LNCaP clone FGC (cell line): ENCODE data around the gene TMOD3.
"Not testable (repeated sequence)": the region's sequence is repeated elsewhere in the genome, so short reads cannot be mapped to it uniquely, and the experiment has no call there.

Experiments
- DNase-seq: peaks from one replicate; pipeline ENCODE4 v3.0.0-alpha.2; 2011; ENCODE audit warnings: low read depth
- H3K4me3 ChIP-seq: 2 replicates; pipeline ENCODE4 v1.5.1; 2011; ENCODE audit warnings: mild to moderate bottlenecking, low read depth, low read length, control low read depth
- TF ChIP-seq, protein P1 (sequence below): IDR thresholded peaks from 2 replicates; pipeline ENCODE4 v1.5.1; 2012; ENCODE audit warnings: mild to moderate bottlenecking; ENCODE audit not compliant: control insufficient read depth, insufficient read depth; ENCODE audit errors: extremely low read depth

The TMOD3 gene

DNA sequence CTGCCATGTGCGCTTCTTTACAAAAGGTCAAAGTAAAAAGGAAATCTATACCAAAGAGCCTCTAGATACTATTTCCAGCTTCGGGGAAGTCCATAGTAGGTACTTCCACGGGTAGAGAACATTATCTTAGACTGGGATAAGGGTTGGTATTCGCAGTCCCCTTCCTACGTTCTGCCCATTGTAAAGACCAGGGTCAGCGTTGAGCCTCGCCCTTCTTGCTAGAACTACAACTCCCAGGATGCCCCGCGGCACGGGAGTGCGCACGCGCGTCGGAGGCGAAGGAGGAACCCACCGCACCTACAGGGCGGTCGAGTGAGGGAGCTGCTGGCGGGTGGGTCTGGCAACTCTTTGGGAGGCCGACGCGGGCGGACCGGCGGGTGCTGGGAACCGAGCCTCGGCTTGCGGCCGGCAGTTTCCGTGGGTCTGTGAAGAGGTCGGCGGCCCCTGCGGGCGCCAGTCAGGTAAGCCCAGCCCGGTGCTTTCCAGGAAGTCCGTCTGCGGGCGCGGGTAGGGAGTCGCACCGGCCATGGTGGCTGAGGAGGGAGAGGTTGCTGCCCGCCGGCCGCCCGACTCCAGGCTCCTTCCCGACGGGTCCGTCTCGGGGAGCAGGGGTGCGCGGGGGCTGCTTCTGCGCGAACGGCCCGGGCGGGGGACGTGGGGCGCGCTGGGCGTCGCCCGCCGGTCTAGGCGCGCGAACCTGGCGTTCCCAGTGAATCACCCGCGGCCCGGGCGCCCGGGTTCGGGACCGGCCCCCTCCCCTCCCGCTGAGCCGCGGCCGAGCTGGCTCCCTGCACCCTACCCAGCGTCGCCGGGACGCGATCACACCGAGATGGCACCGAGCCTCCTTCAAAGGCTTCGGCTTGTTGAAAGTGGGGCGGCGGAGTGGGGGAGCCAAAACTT is at the start of gene TMOD3:
TSS of gene TMOD3 (plus strand) at position 278 of the 900 bp plus-strand sequence. CDS start 33,232 bp downstream, outside the sequence.
- peak within 1 kb of the TSS; percentile 78 for H3K4me3 ChIP-seq
- peak; percentile 56 for DNase-seq
- TF ChIP-seq, protein P1, sequence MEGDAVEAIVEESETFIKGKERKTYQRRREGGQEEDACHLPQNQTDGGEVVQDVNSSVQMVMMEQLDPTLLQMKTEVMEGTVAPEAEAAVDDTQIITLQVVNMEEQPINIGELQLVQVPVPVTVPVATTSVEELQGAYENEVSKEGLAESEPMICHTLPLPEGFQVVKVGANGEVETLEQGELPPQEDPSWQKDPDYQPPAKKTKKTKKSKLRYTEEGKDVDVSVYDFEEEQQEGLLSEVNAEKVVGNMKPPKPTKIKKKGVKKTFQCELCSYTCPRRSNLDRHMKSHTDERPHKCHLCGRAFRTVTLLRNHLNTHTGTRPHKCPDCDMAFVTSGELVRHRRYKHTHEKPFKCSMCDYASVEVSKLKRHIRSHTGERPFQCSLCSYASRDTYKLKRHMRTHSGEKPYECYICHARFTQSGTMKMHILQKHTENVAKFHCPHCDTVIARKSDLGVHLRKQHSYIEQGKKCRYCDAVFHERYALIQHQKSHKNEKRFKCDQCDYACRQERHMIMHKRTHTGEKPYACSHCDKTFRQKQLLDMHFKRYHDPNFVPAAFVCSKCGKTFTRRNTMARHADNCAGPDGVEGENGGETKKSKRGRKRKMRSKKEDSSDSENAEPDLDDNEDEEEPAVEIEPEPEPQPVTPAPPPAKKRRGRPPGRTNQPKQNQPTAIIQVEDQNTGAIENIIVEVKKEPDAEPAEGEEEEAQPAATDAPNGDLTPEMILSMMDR: no peak

DNA sequence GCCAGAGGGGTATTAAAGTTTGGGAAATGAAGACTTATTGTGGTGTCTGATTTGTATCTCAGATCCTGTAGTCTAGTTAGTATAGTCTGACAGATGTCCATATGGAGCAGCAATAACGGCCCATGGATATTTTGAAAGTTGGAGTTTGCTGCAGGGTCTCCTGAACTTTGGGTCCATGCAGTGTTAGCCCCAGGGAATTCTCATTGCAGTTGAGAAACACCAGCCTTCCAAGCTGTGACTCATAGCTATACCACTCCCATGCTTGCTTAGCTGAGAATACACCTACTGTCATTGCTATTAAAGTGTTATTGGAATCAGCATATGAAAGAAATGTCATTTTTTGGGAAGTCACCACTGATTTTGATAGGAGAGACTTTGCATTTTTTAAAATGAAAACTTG is 48.8 kb upstream of the TMOD3 start:
- H3K4me3 ChIP-seq: no peak overlapping the region
- no peak for DNase-seq
- TF ChIP-seq, protein P1: no peak

DNA sequence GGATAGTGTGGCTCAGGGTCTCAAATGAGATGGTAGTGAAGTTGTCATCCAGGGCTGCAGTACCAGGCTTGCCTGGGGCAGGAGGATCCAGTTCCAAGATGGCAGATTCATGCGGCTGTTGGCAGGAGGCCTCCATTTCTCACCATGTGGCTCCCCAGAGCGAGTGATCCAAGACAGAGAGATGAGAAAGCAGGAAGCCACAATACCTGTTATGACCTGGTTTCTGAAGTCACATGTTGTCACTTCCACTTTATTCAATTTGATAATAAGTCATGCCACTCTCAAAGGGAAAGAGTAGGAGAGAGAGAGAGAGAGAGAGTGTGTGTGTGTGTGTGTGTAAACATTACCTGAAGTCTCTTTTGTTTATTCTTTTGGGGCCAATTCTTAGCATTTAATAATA is 47.9 kb upstream of the TMOD3 start:
- TF ChIP-seq, protein P1: no peak
- DNase-seq: no peak
- H3K4me3 ChIP-seq: no peak overlapping the region

DNA sequence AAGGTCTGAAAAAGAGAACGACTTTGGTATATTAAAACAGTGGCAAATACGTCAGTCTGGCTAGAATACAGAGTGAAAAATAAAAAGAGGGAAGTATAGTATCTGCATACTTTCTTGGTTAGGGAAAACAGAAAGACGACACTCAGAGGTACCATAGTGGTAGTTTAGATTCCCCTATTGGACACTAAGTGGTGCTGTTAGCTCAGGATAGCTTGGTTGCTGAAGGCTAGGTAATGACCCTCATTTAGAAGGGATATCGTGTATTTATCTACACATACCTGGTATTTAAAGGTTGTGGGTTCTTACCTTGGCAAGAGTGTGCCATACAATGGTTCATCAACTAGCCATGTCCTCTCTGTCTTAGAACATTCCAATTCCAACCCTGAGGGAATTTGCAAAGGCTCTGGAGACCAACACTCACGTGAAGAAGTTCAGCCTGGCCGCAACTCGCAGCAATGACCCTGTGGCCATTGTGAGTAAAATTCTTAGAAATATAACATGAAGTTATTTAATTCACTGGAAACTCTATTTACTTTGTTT is 47.0 kb upstream of the TMOD3 start:
- TF ChIP-seq, protein P1: peak; percentile 38; the same call in 1 of the 2 replicates
- H3K4me3 ChIP-seq: no peak overlapping the region
- DNase-seq: no peak

DNA sequence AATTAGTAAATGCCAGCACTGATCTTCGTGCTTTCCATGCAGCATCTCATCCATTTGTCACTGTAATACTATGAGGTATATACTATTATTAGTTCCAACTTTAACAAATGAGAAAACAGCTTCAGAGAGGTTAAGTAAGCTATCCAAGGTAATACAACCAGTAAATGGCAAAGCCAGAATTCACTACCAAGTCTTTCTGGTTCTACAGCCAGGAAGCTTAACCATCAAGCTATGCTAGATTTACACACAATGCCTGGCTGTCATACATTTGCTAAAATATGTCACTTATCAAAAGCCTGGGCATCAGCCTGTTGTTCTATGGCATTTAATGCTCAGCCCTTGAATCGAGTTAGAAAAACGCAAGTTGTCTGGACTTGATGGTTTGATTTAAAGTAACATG is 45.5 kb upstream of the TMOD3 start:
- TF ChIP-seq, protein P1: no peak
- no peak for DNase-seq
- no peak overlapping the region for H3K4me3 ChIP-seq

DNA sequence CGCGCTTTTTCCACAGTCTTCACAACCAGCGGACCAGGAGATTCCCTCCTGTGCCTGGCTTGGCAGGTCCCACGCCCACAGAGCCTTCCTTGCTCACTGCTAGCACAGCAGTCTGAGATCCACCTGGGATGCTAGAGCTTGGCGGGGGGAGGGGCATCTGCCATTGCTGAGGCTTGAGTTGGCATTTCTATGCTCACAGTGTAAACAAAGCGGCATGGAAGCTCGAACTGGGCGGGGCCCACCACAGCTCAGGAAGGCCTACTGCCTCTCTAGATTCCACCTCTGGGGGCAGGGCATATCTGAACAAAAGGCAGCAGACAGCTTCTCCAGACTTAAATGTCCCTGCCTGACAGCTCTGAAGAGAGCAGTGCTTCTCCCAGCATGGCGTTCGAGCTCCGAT is 42.3 kb upstream of the TMOD3 start:
- H3K4me3 ChIP-seq, DNase-seq: not testable (repeated sequence)

DNA sequence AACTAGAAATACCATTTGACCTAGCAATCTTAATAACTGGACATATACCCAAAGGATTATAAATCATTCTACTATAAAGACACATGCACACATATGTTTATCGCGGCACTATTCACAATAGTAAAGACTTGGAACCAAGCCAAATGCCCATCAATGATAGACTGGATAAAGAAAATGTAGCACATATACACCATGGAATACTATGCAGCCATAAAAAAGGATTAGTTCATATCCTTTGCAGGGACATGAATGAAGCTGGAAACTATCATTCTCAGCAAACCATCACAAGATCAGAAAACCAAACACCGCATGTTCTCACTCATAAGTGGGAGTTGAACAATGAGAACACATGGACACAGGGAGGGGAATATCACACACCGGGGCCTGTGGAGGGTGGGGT is 37.0 kb upstream of the TMOD3 start:
- not testable (repeated sequence) for DNase-seq, H3K4me3 ChIP-seq
